NCI-H526 (cell line): Measurements from ENCODE around the gene PTPRN2.

Source experiments
- DNase-seq, 2 experiments: peaks; one replicate each; lab custom pipeline; 2025; lab: John Stamatoyannopoulos, UW

The PTPRN2 gene

GRCh38 chr7:157976406-157976805 is 611.2 kb downstream of the PTPRN2 start:
- no peak for DNase-seq

GRCh38 chr7:157975401-157976372 is 611.9 kb downstream of the PTPRN2 start:
- DNase-seq = no peak

GRCh38 chr7:157974678-157975230 is 612.9 kb downstream of the PTPRN2 start:
- DNase-seq = no peak

GRCh38 chr7:157973971-157974677 is 613.5 kb downstream of the PTPRN2 start:
- no peak for DNase-seq

- no peak for DNase-seq
Measured at GRCh38 chr7:157972914-157973313, 614.7 kb downstream of the PTPRN2 start.

- no peak for DNase-seq
Measured at GRCh38 chr7:157971501-157971900, 616.1 kb downstream of the PTPRN2 start.

- no peak for DNase-seq
Measured at GRCh38 chr7:157970744-157971143, 616.9 kb downstream of the PTPRN2 start.

GRCh38 chr7:157969995-157970394 is 617.6 kb downstream of the PTPRN2 start:
- no peak for DNase-seq

- DNase-seq = no peak
Measured at GRCh38 chr7:157966490-157966889, 621.1 kb downstream of the PTPRN2 start.

- DNase-seq = no peak
Measured at GRCh38 chr7:157964521-157964920, 623.1 kb downstream of the PTPRN2 start.

- no peak for DNase-seq
Measured at GRCh38 chr7:157964016-157964415, 623.6 kb downstream of the PTPRN2 start.

- DNase-seq = no peak
Measured at GRCh38 chr7:157963526-157963925, 624.1 kb downstream of the PTPRN2 start.

- DNase-seq = no peak
Measured at GRCh38 chr7:157962458-157963306, 624.9 kb downstream of the PTPRN2 start.

- no peak for DNase-seq
Measured at GRCh38 chr7:157961731-157962457, 625.7 kb downstream of the PTPRN2 start.

GRCh38 chr7:157955348-157955999 is 632.1 kb downstream of the PTPRN2 start:
- no peak for DNase-seq

GRCh38 chr7:157954901-157955300 is 632.7 kb downstream of the PTPRN2 start:
- DNase-seq = no peak

- DNase-seq = no peak
Measured at GRCh38 chr7:157952841-157953645, 634.6 kb downstream of the PTPRN2 start.

- no peak for DNase-seq
Measured at GRCh38 chr7:157952050-157952667, 635.5 kb downstream of the PTPRN2 start.
